ENCODE data around the gene SPECC1L.

SPECC1L gene

DNA sequence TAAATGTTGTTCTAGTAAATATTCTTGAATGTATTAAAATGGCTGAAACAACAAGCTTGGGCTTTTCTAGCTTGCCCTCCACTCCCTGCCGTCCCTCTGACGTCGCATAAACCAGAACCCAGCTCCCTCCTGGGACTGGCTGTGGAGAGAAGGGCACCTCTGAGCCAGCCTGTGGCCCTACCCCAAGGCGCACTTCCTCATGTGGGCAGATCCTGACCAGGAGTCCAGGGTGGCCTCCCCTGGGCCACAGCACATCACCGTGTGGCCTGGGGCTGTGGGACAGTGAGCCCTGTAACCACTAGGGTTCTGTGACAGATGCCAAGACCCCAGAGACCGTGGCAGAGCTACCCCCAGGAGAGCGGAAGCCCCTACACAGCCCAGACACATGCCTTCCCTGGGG lies 146.6 kb downstream of the SPECC1L start:
- no peak overlapping the region for H3K4me3 ChIP-seq (replicated peaks; ENCODE audit: insufficient read depth, low read length)
- H3K27me3 ChIP-seq (ENCODE audit: insufficient read depth, poor library complexity, severe bottlenecking), result no peaks in the 10 kb centered on the region
- DNase-seq (ENCODE audit: low read depth in 1 of 2, low spot score in 1 of 2), result no peak
- peak; percentile 1; the same call in 1 of the 2 replicates for TF ChIP-seq SPI1 (IDR thresholded peaks at IDR 0.05; ENCODE audit: borderline replicate concordance, low read depth)
- TF ChIP-seq, protein P1, sequence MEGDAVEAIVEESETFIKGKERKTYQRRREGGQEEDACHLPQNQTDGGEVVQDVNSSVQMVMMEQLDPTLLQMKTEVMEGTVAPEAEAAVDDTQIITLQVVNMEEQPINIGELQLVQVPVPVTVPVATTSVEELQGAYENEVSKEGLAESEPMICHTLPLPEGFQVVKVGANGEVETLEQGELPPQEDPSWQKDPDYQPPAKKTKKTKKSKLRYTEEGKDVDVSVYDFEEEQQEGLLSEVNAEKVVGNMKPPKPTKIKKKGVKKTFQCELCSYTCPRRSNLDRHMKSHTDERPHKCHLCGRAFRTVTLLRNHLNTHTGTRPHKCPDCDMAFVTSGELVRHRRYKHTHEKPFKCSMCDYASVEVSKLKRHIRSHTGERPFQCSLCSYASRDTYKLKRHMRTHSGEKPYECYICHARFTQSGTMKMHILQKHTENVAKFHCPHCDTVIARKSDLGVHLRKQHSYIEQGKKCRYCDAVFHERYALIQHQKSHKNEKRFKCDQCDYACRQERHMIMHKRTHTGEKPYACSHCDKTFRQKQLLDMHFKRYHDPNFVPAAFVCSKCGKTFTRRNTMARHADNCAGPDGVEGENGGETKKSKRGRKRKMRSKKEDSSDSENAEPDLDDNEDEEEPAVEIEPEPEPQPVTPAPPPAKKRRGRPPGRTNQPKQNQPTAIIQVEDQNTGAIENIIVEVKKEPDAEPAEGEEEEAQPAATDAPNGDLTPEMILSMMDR (IDR thresholded peaks at IDR 0.05; ENCODE audit: insufficient read depth, low read length), result no peak
- no peak overlapping the region for H3K27ac ChIP-seq (replicated peaks)

DNA sequence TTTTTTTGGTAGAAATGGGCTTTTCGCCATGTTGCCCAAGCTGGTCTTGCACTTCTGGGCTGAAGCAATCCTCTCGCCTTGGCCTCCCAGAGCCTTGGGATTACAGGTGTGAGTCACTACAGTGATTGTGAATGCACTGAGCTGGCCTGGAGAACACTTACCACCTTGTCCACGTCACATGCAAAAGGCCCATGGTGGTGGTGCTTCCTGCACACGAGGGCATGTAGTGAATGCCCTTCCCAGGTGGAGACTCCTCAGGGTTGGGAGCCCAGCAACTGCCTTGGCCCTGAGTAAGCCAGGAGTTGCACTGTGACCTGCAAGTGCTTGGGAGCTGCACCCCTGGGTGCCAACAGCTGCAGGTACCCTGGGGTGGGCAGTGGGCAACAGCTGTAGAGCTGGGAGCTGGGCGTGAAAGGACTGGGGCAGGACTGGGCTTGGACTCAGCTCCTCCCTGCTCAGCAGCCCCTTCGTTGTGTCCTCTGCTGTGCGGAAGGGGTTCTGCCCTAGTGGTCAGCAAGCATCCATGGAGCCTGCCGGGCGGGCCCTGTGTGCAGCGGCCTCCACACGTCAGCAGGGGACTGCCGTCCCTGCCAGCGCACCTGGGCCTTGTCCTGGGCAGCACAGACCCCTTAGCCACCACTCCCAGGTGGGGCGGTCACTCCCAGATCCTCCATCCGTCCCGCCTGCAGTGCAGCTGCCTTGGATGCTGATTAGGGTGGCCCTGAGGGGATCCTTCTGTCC lies 147.4 kb downstream of the SPECC1L start:
- H3K4me3 ChIP-seq (replicated peaks; ENCODE audit: insufficient read depth, low read length), result no peak overlapping the region
- H3K27me3 ChIP-seq (ENCODE audit: insufficient read depth, poor library complexity, severe bottlenecking), result no peaks in the 10 kb centered on the region
- peak in 1 of 2 experiments; percentile 39 for DNase-seq (ENCODE audit: low read depth in 1 of 2, low spot score in 1 of 2)
- H3K27ac ChIP-seq (replicated peaks), result no peak overlapping the region
- TF ChIP-seq POLR2AphosphoS5 (IDR thresholded peaks at IDR 0.05; ENCODE audit: low read depth), result 0 out of 2 replicates have a peak, but pooled peaks have one; percentile 6
- TF ChIP-seq, protein P2, sequence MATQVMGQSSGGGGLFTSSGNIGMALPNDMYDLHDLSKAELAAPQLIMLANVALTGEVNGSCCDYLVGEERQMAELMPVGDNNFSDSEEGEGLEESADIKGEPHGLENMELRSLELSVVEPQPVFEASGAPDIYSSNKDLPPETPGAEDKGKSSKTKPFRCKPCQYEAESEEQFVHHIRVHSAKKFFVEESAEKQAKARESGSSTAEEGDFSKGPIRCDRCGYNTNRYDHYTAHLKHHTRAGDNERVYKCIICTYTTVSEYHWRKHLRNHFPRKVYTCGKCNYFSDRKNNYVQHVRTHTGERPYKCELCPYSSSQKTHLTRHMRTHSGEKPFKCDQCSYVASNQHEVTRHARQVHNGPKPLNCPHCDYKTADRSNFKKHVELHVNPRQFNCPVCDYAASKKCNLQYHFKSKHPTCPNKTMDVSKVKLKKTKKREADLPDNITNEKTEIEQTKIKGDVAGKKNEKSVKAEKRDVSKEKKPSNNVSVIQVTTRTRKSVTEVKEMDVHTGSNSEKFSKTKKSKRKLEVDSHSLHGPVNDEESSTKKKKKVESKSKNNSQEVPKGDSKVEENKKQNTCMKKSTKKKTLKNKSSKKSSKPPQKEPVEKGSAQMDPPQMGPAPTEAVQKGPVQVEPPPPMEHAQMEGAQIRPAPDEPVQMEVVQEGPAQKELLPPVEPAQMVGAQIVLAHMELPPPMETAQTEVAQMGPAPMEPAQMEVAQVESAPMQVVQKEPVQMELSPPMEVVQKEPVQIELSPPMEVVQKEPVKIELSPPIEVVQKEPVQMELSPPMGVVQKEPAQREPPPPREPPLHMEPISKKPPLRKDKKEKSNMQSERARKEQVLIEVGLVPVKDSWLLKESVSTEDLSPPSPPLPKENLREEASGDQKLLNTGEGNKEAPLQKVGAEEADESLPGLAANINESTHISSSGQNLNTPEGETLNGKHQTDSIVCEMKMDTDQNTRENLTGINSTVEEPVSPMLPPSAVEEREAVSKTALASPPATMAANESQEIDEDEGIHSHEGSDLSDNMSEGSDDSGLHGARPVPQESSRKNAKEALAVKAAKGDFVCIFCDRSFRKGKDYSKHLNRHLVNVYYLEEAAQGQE (IDR thresholded peaks at IDR 0.05; ENCODE audit: insufficient replicate concordance, low read depth), result no peak

DNA sequence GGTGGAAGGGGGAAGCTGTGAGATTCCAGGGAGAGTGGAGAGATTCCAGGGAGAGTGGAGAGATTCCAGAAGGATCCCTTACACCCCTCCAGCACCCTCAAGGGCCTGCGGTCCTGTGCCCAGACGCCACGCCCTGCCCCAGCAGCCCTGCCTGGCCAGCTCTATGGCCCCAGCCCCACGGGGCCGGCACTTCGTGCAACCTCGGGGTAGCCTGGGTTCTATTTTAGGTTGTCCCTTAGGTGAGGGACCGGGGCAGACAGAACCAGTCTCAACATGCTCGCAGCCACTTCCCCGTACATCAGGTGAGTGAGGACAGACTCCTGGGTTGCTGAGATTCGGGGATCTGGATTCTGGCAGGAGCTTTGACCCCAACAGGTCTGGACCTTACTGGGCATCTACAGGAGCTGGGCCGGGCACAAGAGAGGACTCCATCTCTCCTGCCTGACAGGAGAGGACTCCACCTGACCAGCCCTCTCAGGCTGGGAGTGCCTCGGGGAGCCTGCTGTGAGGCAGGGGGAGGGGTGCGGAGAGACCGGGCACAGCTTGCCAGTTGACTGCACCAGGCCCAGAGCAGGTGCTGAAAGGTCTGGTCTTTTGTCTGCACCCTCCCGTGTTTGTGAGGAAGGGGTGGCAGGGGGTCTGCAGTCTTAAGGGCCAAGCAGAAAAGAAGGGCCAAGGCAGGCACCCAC lies 148.3 kb downstream of the SPECC1L start:
- H3K27me3 ChIP-seq (ENCODE audit: insufficient read depth, poor library complexity, severe bottlenecking), result no peaks in the 10 kb centered on the region
- no peak overlapping the region for H3K4me3 ChIP-seq (replicated peaks; ENCODE audit: insufficient read depth, low read length)
- no peak overlapping the region for H3K27ac ChIP-seq (replicated peaks)
- TF ChIP-seq GABPA (IDR thresholded peaks at IDR 0.05; ENCODE audit: low read depth) (no peak), POLR2AphosphoS5 (IDR thresholded peaks at IDR 0.05; ENCODE audit: low read depth) (no peak), SPI1 (IDR thresholded peaks at IDR 0.05; ENCODE audit: borderline replicate concordance, low read depth) (no peak)
- TF ChIP-seq, protein P1 (IDR thresholded peaks at IDR 0.05; ENCODE audit: insufficient read depth, low read length), result no peak
- TF ChIP-seq, protein P2 (IDR thresholded peaks at IDR 0.05; ENCODE audit: insufficient replicate concordance, low read depth), result no peak
- DNase-seq (ENCODE audit: low read depth in 1 of 2, low spot score in 1 of 2), result no peak

DNA sequence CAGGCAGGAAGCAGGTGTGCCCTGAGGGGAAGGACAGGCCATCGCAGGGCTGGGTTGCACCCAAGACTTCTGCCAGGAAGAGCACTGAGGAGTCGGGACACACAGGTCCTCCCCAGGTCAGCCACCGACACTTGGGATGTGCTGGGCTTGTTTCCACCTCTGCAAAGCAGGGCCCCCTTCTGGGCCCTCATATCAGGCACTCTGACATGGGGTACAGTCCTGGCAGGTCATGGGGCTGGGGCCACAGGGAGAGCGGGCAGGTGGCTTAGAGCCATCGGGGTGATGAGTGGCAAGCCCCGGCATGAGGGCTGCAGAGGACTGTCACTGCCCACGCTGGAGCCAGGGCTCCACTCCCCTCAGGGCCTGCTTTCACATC lies 148.8 kb downstream of the SPECC1L start:
- Histone ChIP-seq H3K27ac (replicated peaks) (no peak overlapping the region), H3K27me3 (ENCODE audit: insufficient read depth, poor library complexity, severe bottlenecking) (no peaks in the 10 kb centered on the region), H3K4me3 (replicated peaks; ENCODE audit: insufficient read depth, low read length) (no peak overlapping the region)
- no peak for DNase-seq (ENCODE audit: low read depth in 1 of 2, low spot score in 1 of 2)
- TF ChIP-seq GABPA (IDR thresholded peaks at IDR 0.05; ENCODE audit: low read depth), result no peak
- no peak for TF ChIP-seq SPI1 (IDR thresholded peaks at IDR 0.05; ENCODE audit: borderline replicate concordance, low read depth)
- TF ChIP-seq, protein P1 (IDR thresholded peaks at IDR 0.05; ENCODE audit: insufficient read depth, low read length), result no peak
- no peak for TF ChIP-seq POLR2AphosphoS5 (IDR thresholded peaks at IDR 0.05; ENCODE audit: low read depth)
- TF ChIP-seq, protein P2 (IDR thresholded peaks at IDR 0.05; ENCODE audit: insufficient replicate concordance, low read depth), result no peak
